GM19239 (cell line): ENCODE results near the gene SPACA7.
A peak's percentile ranks its signal among the peaks of the same experiment; 100 is the strongest.
"Not testable (repeated sequence)": the region's sequence is repeated elsewhere in the genome, so short reads cannot be mapped to it uniquely, and the experiment has no call there.

Experiments
- DNase-seq: peaks from one replicate; pipeline ENCODE4 v3.0.0; 2011; ENCODE audit warnings: low spot score; ENCODE audit not compliant: insufficient read length
- FAIRE-seq: peaks from 2 replicates; lab custom pipeline; 2011; peaks lifted over from hg19 to GRCh38; lab: Jason Lieb, UNC

The SPACA7 gene

GRCh38 chr13:112398347-112398746 is 22.2 kb downstream of the SPACA7 start:
- not testable (repeated sequence) for DNase-seq
- FAIRE-seq, result peak; percentile 83

DNA sequence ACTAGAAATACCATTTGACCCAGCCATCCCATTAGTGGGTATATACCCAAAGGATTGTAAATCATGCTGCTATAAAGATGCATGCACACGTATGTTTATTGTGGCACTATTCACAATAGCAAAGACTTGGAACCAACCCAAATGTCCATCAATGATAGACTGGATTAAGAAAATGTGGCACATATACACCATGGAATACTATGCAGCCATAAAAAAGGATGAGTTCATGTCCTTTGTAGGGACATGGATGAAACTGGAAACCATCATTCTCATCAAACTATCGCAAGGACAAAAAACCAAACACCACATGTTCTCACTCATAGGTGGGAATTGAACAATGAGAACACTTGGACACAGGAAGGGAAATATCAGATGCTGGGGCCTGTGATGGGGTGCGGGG is 33.7 kb downstream of the SPACA7 start:
- FAIRE-seq, DNase-seq: not testable (repeated sequence)

- no peak for FAIRE-seq
- DNase-seq, result no peak
Observed at GRCh38 chr13:112416647-112417046, 40.5 kb downstream of the SPACA7 start.

GRCh38 chr13:112417079-112417478 is 40.9 kb downstream of the SPACA7 start:
- FAIRE-seq (no peak), DNase-seq (no peak)

- FAIRE-seq (no peak), DNase-seq (no peak)
Observed at GRCh38 chr13:112424098-112424497, 47.9 kb downstream of the SPACA7 start.

- FAIRE-seq (no peak), DNase-seq (no peak)
Observed at GRCh38 chr13:112428704-112429103, 52.5 kb downstream of the SPACA7 start.

DNA sequence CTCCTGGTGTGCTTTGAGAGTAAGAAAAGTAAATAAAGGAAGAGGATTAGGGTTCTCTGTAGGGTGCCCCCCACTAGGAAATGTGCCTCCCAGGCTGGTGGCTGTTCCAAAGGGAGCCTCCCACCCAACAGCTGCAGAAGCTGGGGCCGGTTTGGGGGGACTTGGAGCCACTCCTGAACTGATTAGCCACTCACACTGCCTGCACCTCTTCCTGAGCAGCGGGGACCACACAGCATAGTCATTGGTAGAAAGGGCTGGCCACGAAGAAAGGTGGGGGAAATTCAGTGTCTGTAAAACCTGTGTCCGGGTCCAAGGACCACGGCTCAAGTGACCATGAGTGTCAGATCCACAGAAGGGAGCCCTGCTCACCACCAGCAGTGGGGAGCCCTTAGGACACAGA is 55.6 kb downstream of the SPACA7 start:
- DNase-seq (no peak), FAIRE-seq (no peak)

- FAIRE-seq, DNase-seq: not testable (repeated sequence)
Observed at GRCh38 chr13:112432734-112433133, 56.6 kb downstream of the SPACA7 start.

DNA sequence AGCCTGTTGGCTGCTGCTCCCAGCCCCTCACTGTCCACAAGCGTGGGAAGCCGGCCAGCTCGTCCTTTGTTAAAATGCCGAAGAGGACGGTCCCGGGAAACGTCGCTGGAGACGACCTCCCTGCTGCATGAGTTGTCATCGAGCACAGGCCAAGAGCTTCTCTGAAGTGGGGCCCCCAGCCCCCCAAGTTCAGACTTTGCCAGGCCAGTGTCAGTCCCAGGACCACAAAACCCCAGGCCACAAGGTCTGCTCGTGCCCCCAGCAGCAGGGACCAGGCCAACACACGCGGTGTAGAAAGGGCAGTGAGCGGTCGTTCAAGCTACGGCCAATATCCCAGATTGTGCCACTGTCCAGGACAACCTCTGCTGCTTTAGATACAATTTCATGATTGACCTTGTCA is 57.4 kb downstream of the SPACA7 start:
- not testable (repeated sequence) for DNase-seq, FAIRE-seq

- DNase-seq (no peak), FAIRE-seq (no peak)
Observed at GRCh38 chr13:112434032-112434431, 57.9 kb downstream of the SPACA7 start.

DNA sequence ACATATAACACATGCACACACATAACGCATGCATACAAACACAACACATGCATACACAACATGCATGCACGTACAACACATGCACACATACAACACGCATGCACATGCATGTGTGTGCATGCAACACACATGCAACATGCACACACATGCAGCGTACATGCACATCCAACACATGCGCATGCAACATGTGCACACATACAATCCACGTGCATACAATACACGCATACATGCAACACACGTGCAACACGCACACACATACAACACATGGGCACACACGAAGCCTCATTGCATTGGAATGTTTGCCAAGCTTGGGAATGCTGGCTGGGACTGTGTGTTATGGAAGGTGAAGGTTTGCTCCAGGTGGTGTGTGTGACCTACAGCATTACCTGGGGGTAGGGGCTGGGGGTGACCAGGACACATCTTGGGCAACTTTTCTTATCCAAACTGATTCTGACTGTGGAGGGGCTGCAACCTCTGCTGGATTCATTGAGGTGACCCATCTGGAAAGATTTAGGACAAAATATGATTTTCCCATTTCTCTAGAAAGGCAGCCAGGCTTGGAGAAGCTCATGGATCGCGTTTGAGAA is 58.9 kb downstream of the SPACA7 start:
- DNase-seq, result no peak
- no peak for FAIRE-seq

GRCh38 chr13:112435973-112436372 is 59.8 kb downstream of the SPACA7 start:
- DNase-seq (no peak), FAIRE-seq (no peak)

GRCh38 chr13:112438094-112438493 is 61.9 kb downstream of the SPACA7 start:
- no peak for FAIRE-seq

DNA sequence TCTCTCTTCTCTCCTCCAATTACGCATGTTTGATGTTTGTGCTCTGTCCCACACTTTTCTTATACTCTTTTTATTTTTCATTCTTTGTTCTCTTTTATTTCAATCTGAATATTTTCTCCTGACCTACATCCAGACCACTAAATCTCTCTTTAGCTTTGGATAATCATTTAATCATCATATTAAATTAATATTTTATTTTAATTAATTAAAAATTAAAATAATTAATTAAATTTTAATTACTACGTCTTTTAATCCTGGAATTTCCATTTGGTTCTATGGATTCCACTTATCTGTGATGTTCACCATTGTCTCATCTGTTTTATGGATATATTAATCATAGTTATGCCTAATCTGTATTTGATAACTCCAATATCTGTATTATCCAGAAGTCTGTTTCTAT is 62.4 kb downstream of the SPACA7 start:
- DNase-seq (no peak), FAIRE-seq (no peak)

More at GRCh38 chr13:112438094-112438493, 61.9 kb downstream of the SPACA7 start:
- no peak for DNase-seq

GRCh38 chr13:112441226-112441625 is 65.1 kb downstream of the SPACA7 start:
- FAIRE-seq (no peak), DNase-seq (no peak)

DNA sequence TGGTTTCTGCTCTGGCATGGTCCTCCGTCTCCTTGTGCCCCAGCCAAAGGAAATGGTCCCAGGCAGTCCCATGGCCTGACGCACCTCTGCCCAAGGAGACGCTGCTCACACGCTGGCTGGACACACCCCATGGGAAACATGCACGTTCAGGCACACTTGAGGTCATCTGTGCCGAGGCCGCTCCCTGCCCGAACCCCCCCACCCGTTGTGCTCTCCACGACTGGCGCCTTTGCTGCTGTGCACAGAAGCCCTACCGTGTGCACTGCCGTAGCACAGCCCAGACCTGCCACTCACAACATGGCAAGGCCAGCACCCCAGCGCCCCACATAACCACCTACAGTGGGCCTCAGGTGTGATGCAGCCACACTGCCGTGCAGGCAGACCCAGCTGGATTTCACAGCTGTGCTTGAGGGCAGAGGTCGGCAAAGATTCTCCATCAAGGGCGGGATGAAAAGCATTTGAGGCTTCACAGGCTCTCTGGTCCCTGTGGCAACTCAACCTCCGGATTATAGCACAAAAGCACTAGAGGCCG is 65.7 kb downstream of the SPACA7 start:
- no peak for DNase-seq
- FAIRE-seq, result no peak

DNA sequence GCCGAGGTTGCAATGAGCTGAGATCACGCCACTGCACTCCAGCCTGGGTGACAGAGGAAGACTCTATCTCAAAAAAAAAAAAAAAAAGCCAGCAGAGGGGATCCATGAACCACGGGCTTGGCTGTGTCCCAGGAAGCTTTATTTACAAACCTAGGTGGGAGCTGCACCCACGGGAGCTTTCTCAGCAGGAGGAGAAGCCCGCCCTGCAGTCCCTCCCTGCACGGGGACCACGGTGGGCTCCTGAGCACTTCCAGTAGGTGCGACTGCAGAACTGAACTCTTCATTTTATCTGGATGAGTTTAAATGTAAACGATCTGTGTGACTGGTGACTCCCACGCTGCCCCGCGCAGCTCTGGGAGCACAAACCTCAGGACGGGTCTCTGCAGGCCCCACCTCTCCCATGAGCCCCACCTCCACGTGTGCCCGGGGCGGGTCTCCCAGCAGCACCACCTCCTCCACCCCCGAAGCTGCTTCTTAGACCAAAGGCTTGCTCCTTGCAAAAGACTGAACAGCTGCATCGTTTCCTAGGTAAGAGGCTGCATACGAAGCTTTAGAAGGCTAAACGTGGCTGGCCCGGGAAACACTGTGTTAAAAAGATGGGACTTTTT is 66.4 kb downstream of the SPACA7 start:
- FAIRE-seq (no peak), DNase-seq (no peak)

- DNase-seq, result no peak
- FAIRE-seq, result no peak
Observed at GRCh38 chr13:112443191-112443994, 67.2 kb downstream of the SPACA7 start.

DNA sequence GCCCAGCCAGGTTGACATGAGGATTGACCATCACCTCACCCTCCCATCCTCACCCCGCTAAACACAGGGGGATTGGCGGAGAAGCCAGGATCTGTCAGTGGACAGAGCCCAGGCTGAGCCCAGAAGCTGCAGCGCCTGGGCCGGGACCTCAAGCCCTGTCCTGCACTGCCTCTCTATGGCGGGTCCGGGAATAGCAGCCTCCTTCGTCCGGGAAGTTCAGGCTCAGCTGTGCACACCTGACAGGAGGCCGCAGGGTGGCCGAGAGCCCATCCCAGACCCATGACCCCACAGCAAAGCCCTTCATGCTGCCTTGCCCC is 67.8 kb downstream of the SPACA7 start:
- no peak for FAIRE-seq

DNA sequence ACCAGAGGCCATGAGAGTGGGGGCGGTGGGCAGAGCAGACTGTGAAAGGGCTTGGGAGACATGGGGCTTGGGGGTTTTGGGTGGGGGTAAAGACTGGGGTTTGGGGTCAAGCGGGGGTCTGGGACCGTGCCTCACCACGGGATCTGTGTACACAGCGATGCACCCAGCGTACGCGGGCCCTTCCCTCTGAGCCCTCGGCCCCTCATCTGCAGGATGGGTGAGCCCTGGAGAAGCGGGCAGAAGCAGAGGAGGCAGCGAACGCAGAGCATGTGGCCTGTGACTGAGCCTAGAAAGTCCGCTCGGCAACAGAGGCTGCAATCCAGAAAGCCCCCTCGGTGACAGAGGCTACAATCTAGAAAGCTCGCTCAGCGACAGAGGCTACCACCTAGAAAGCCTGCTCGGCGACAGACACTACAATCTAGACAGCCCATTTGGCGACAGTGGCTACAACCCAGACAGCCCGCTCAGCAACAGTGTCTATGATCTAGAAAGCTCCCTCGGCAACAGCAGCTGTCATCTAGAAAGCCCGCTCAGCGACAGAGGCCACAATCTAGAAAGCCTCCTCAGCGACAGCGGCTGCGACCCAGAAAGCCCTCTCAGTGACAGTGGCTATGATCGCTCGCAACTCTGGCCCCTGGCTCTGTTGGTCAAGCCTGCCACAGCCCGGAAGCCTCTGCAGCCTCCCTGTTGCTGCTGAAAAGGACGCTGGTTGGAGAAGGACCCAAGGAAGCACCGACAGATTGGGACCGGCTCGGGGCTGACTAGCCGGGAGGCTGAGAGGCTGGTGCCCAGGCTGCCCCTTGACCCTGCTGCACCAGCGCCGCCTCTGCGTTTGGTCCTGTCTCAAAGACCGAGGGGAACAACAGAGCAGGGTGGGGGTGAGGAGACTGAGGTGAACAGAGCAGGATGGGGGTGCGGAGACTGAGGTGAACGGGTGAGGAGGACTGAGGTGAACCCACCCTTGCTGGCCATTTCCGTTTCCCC is 68.6 kb downstream of the SPACA7 start:
- FAIRE-seq (no peak), DNase-seq (no peak)

More for the DNA sequence above, 67.8 kb downstream of the SPACA7 start:
- DNase-seq, result peak; percentile 83
